Fibroblast of pulmonary artery (primary cell): ENCODE results near the gene HSPB7.
"Not testable (repeated sequence)": the region's sequence is repeated elsewhere in the genome, so short reads cannot be mapped to it uniquely, and the experiment has no call there.

Experiments
- DNase-seq: peaks from one replicate; pipeline ENCODE4 v3.0.0-alpha.2; 2010; ENCODE audit warnings: low read depth
- H3K4me3 ChIP-seq: replicated peaks from 2 replicates; pipeline ENCODE4 v1.5.1; 2011; ENCODE audit warnings: low read depth, mild to moderate bottlenecking, control low read depth, low read length, moderate library complexity
- TF ChIP-seq, protein P1 (sequence below): IDR thresholded peaks from 2 replicates; pipeline ENCODE4 v1.5.1; 2011; ENCODE audit warnings: mild to moderate bottlenecking, control low read depth, low read length, inconsistent platforms; ENCODE audit errors: missing control alignments

HSPB7 gene

DNA sequence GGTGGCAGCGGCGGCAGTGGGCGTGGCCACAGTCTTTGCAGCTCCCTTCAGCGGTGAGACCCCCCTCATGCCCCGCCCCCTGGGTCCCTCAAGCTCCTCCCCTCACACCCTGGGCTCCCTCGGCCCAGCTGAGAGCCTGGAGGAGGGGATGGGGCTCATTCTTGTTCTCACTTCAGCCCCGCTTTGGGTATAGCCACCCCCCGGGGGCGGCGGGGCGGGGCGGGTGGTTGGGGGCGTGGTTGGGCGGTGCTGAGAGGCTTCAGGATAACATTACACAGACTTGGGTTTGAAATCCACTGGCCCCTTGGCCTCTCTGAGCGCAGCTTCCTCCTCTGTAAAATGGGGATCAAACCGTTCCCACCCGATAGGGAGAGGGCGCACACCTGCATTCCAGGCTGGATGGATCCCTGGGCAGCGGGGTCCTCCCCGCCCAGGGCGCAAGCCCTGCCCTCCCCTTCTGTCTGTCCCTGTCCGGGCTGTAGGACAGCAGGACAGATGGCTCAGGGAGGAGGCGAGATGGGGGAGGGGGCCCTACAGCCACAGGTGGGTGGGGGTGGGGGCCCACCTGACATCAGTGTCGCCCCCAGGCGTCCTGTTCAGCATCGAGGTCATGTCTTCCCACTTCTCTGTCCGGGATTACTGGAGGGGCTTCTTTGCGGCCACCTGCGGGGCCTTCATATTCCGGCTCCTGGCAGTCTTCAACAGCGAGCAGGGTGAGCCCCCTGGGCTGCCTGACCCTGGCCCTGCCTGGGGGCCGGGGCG, 9.1 kb upstream of the HSPB7 start:
- H3K4me3 ChIP-seq = no peak overlapping the region
- TF ChIP-seq, protein P1, sequence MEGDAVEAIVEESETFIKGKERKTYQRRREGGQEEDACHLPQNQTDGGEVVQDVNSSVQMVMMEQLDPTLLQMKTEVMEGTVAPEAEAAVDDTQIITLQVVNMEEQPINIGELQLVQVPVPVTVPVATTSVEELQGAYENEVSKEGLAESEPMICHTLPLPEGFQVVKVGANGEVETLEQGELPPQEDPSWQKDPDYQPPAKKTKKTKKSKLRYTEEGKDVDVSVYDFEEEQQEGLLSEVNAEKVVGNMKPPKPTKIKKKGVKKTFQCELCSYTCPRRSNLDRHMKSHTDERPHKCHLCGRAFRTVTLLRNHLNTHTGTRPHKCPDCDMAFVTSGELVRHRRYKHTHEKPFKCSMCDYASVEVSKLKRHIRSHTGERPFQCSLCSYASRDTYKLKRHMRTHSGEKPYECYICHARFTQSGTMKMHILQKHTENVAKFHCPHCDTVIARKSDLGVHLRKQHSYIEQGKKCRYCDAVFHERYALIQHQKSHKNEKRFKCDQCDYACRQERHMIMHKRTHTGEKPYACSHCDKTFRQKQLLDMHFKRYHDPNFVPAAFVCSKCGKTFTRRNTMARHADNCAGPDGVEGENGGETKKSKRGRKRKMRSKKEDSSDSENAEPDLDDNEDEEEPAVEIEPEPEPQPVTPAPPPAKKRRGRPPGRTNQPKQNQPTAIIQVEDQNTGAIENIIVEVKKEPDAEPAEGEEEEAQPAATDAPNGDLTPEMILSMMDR = no peak
- no peak for DNase-seq

DNA sequence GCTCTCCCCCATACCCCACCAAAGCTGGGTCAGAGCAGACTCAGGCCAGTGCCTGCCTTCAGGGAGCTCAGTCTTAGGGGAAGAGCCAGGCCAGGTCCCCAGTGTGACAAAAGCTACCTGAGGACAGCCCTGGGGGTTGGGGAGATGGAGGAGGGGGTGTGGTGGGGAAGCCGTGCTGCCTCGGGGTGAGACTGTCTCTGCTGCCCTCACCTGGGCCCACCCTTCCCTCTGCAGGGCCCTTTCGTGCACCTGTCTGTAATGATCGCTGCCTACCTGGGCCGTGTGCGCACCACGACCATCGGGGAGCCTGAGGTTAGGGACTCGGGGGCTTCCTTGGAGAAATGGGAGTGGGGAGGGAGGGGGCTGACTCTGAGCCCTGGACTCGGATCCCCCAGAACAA, 8.5 kb upstream of the HSPB7 start:
- not testable (repeated sequence) for H3K4me3 ChIP-seq, DNase-seq

- no peak overlapping the region for H3K4me3 ChIP-seq
- TF ChIP-seq, protein P1 = no peak
- no peak for DNase-seq
These were observed 5.3 kb upstream of the HSPB7 start for GRCh38 chr1:16023050-16023653.

- no peak for DNase-seq
- H3K4me3 ChIP-seq = no peak overlapping the region
- TF ChIP-seq, protein P1 = no peak
These were observed 4.5 kb upstream of the HSPB7 start for GRCh38 chr1:16022393-16022792.

- H3K4me3 ChIP-seq = no peak within 1 kb of the TSS
- TF ChIP-seq, protein P1 = no peak
- no peak for DNase-seq
These were observed 3.8 kb upstream of the HSPB7 start, which contains the start of gene CLCNKA for GRCh38 chr1:16021681-16022080. Gene CLCNKA (plus strand): TSS chr1:16022036. CDS start chr1:16022620, 584 bp downstream.

DNA sequence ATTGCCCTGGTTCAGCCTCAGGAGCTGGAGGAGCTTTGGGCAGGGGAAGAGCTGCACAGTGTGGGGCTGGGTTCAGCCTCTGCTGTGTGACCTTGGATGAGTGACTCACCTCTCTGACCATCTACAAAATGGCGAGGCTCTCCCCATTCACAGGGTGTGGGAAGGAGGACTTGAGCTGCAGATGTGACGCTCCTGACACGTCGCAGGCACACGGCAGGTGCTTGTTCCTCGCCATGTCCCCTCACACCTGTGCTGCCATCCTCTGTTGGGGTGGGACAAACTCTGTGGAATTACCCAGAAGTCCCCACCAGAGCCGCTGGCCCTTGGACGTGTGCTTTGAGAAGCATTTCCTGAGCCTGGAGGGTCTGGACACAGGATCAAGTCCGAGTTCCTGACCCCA, 3.0 kb upstream of the HSPB7 start:
- not testable (repeated sequence) for DNase-seq, H3K4me3 ChIP-seq

DNA sequence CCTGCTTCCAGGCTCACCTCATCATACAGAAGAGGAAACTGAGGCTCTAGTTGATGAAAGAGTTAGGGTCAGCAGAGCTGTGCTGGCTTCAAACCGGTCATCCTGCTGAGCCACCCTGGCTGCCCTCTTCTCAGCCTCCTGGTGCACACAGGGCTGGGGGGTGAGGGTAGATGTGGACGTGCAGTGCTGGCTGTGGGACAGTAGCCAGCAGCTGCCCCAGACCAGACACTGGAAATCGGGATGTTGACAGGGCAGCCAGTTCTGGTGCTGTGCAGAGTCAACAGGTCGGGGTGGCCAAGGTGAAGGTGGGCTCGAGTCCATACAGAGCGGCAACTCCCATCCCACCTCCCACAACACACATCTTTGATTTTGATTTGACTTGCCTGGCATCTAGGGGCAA, 2.5 kb upstream of the HSPB7 start:
- DNase-seq = no peak
- no peak overlapping the region for H3K4me3 ChIP-seq
- TF ChIP-seq, protein P1 = no peak
